ENCODE data around the gene RIT2. TPM values are rescaled to one million over a fixed set of nuclear protein-coding genes. Genes with fewer than 3 reads are reported as not detected.

Gene RIT2
- total and polyA plus RNA-seq, 3 donors from 2014 or later, result 0.82 TPM; not detected in 2

- DNase-seq, result no peak
- Histone ChIP-seq H3K4me3 (no peak overlapping the region), H3K36me3 (ENCODE audit: low read depth, missing control alignments) (no peaks in the 10 kb centered on the region), H3K27me3 (no peaks in the 10 kb centered on the region), H3K27ac (no peak overlapping the region), H3K4me1 (no peaks in the 10 kb centered on the region), H3K9me3 (no peaks in the 10 kb centered on the region)
- TF ChIP-seq CTCF (IDR thresholded peaks at IDR 0.05) (no peak), POLR2A (IDR thresholded peaks at IDR 0.05) (no peak)
- WGBS, 2 donors, result 76 to 80% methylated on average over 4 of the region's 4 CpGs
- intact Hi-C loops (cut with DNase I; ENCODE audit: low total_unique reads), result no loop called here
These were observed 54.2 kb downstream of the RIT2 start for GRCh38 chr18:43061318-43061717.

GRCh38 chr18:43060020-43060419, 55.5 kb downstream of the RIT2 start:
- Histone ChIP-seq H3K27ac (no peak overlapping the region), H3K27me3 (no peaks in the 10 kb centered on the region), H3K4me1 (no peaks in the 10 kb centered on the region), H3K4me3 (no peak overlapping the region), H3K9me3 (no peaks in the 10 kb centered on the region), H3K36me3 (ENCODE audit: low read depth, missing control alignments) (no peaks in the 10 kb centered on the region)
- no peak for DNase-seq
- intact Hi-C loops (cut with DNase I; ENCODE audit: low total_unique reads), result no loop called here
- no peak for TF ChIP-seq CTCF (IDR thresholded peaks at IDR 0.05)
- 35 to 64% methylated on average over 1 of the region's 1 CpG for WGBS, 2 donors

GRCh38 chr18:43054815-43055519, 60.5 kb downstream of the RIT2 start:
- Histone ChIP-seq H3K27me3 (no peaks in the 10 kb centered on the region), H3K4me3 (no peak overlapping the region), H3K4me1 (no peaks in the 10 kb centered on the region), H3K36me3 (ENCODE audit: low read depth, missing control alignments) (no peaks in the 10 kb centered on the region), H3K9me3 (no peaks in the 10 kb centered on the region), H3K27ac (no peak overlapping the region)
- WGBS, 2 donors, result 89 to 93% methylated on average over 7 of the region's 7 CpGs
- intact Hi-C loops (cut with DNase I; ENCODE audit: low total_unique reads), result no loop called here
- DNase-seq, result no peak
- no peak for TF ChIP-seq CTCF (IDR thresholded peaks at IDR 0.05)
- no peak for TF ChIP-seq POLR2A (IDR thresholded peaks at IDR 0.05)

GRCh38 chr18:43049021-43049420, 66.5 kb downstream of the RIT2 start:
- Histone ChIP-seq H3K27ac (no peak overlapping the region), H3K36me3 (ENCODE audit: low read depth, missing control alignments) (no peaks in the 10 kb centered on the region), H3K4me1 (no peaks in the 10 kb centered on the region), H3K4me3 (no peak overlapping the region), H3K9me3 (no peaks in the 10 kb centered on the region), H3K27me3 (no peaks in the 10 kb centered on the region)
- no peak for TF ChIP-seq POLR2A (IDR thresholded peaks at IDR 0.05)
- no peak for TF ChIP-seq CTCF (IDR thresholded peaks at IDR 0.05)
- DNase-seq, result no peak
- intact Hi-C loops (cut with DNase I; ENCODE audit: low total_unique reads), result no loop called here
- WGBS, 2 donors, result 74% methylated on average over 3 of the region's 3 CpGs

GRCh38 chr18:43046322-43046721, 69.2 kb downstream of the RIT2 start:
- DNase-seq, result no peak
- 41 to 100% methylated on average over 1 to 2 of the region's 2 CpGs for WGBS, 2 donors

More at GRCh38 chr18:43046322-43046721, 69.2 kb downstream of the RIT2 start:
- TF ChIP-seq CTCF (IDR thresholded peaks at IDR 0.05) (no peak), POLR2A (IDR thresholded peaks at IDR 0.05) (no peak)
- Histone ChIP-seq H3K9me3 (no peaks in the 10 kb centered on the region), H3K36me3 (ENCODE audit: low read depth, missing control alignments) (no peaks in the 10 kb centered on the region), H3K27me3 (no peaks in the 10 kb centered on the region), H3K4me1 (no peaks in the 10 kb centered on the region), H3K4me3 (no peak overlapping the region), H3K27ac (no peak overlapping the region)
- intact Hi-C loops (cut with DNase I; ENCODE audit: low total_unique reads), result no loop called here
